Gastroesophageal sphincter (tissue), 4 donors: ENCODE results near the gene PIK3CD. TPM values are rescaled to one million over a fixed set of nuclear protein-coding genes. Genes with fewer than 3 reads are reported as not detected.
A peak's percentile ranks its signal among the peaks of the same experiment; 100 is the strongest.

Experiments used
- ATAC-seq: fragments of 150-250 bp; one replicate; pipeline ENCODE4 v1.9.1; 2016; ENCODE audit warnings: mild to moderate bottlenecking, moderate library complexity
- H3K27ac ChIP-seq, 4 donors: fragments of 200-600 bp; sonication (generic) in 3 of 4; 1 replicate in 3 of 4; 2 replicates in 1 of 4; pipeline ENCODE4 v1.5.1; 2016 to 2019
- H3K27me3 ChIP-seq: fragments of 200-600 bp; sonication (generic); one replicate; pipeline ENCODE4 v1.5.1; 2019
- H3K36me3 ChIP-seq, 2 donors: fragments of 200-600 bp; sonication (generic); one replicate each; pipeline ENCODE4 v1.5.1; 2019; ENCODE audit warnings: control low read depth in 1 of 2
- H3K4me1 ChIP-seq, 3 donors: fragments of 200-600 bp; sonication (generic); 1 replicate in 2 of 3; 2 replicates in 1 of 3; pipeline ENCODE4 v1.5.1; 2016 to 2019; ENCODE audit warnings: control low read depth in 2 of 3
- H3K4me3 ChIP-seq, 2 donors: fragments of 200-600 bp; sonication (generic); one replicate each; pipeline ENCODE4 v1.5.1; 2019; ENCODE audit warnings: mild to moderate bottlenecking in 1 of 2, moderate library complexity in 1 of 2
- H3K9me3 ChIP-seq, 3 donors: fragments of 200-600 bp; sonication (generic); one replicate each; pipeline ENCODE4 v1.5.1; 2017 to 2019; ENCODE audit warnings: control low read depth in 2 of 3
- CTCF ChIP-seq, 4 experiments: fragments of 200-600 bp in 2 of 4; fragments of 450-650 bp in 2 of 4; sonication (generic) in 1 of 4; IDR thresholded peaks; one replicate each; pipeline ENCODE4 v1.5.1; 2017 to 2019; ENCODE audit warnings: antibody characterized with exemption in 4 of 4, mild to moderate bottlenecking in 2 of 4, moderate library complexity in 2 of 4
- EP300 ChIP-seq: sonication (generic); formaldehyde crosslinking; IDR thresholded peaks from one replicate; pipeline ENCODE4 v1.6.1; 2017; ENCODE audit warnings: antibody characterized with exemption, mild to moderate bottlenecking
- POLR2A ChIP-seq, 2 donors: fragments of 450-650 bp; IDR thresholded peaks; one replicate each; pipeline ENCODE4 v1.6.1; 2017; ENCODE audit warnings: antibody characterized with exemption in 2 of 2, mild to moderate bottlenecking in 2 of 2, moderate library complexity in 1 of 2
- POLR2AphosphoS5 ChIP-seq: sonication (generic); formaldehyde crosslinking; IDR thresholded peaks from one replicate; pipeline ENCODE4 v1.6.1; 2017; ENCODE audit warnings: antibody characterized with exemption
- whole genome bisulfite sequencing, 2 donors: methylation state at CpG; one replicate each; pipeline ENCODE4 v1.1.5; 2018; ENCODE audit warnings: low coverage in 1 of 2; 5-methylcytosine and 5-hydroxymethylcytosine counted together
- total RNA-seq, 4 donors: library from RNA; depleted of rRNA; stranded (reverse); fragments of >200 nt; gene quantifications; one replicate each; pipeline ENCODE4 v1.1.0, GENCODE V29; 2016

PIK3CD gene
- total RNA-seq, 4 donors from 2014 or later, result 8.2 to 18.2 (median 15.4) TPM

- no peak for ATAC-seq
Observed at GRCh38 chr1:9722378-9722749, 70.8 kb downstream of the PIK3CD start.

GRCh38 chr1:9723068-9723805 is 71.7 kb downstream of the PIK3CD start:
- peaks cover 0 to 94% of the 10 kb centered on the region in 2 donors for H3K36me3 ChIP-seq

More at GRCh38 chr1:9722378-9722749, 70.8 kb downstream of the PIK3CD start:
- Histone ChIP-seq H3K9me3 (peaks cover 0 to 12% (median 0%) of the 10 kb centered on the region in 3 donors), H3K4me3 (no peak overlapping the region), H3K4me1 (peaks cover 0 to 18% (median 0%) of the 10 kb centered on the region in 3 donors), H3K36me3 (peaks cover 0 to 91% of the 10 kb centered on the region in 2 donors), H3K27me3 (no peaks in the 10 kb centered on the region), H3K27ac (no peak overlapping the region)
- no peak for TF ChIP-seq CTCF (IDR thresholded peaks at IDR 0.05)
- no peak for TF ChIP-seq POLR2A (IDR thresholded peaks at IDR 0.05)
- TF ChIP-seq POLR2AphosphoS5, result no peak
- TF ChIP-seq EP300, result no peak
- 83% methylated on average over 3 of the region's 10 CpGs; no CpG with 5 or more reads in 1 of the 2 donors for WGBS, 2 donors

GRCh38 chr1:9723926-9724325 is 72.4 kb downstream of the PIK3CD start:
- Histone ChIP-seq H3K27me3 (no peaks in the 10 kb centered on the region), H3K27ac (no peak overlapping the region), H3K36me3 (peaks cover 0 to 95% of the 10 kb centered on the region in 2 donors), H3K4me3 (no peak overlapping the region), H3K4me1 (peaks cover 0 to 6% (median 0%) of the 10 kb centered on the region in 3 donors), H3K9me3 (peaks cover 0 to 12% (median 0%) of the 10 kb centered on the region in 3 donors)
- TF ChIP-seq EP300, result no peak
- no peak for TF ChIP-seq POLR2AphosphoS5
- TF ChIP-seq POLR2A (IDR thresholded peaks at IDR 0.05), result no peak
- no peak for TF ChIP-seq CTCF (IDR thresholded peaks at IDR 0.05)
- WGBS, 2 donors, result 87 to 92% methylated on average over 3 to 6 of the region's 6 CpGs
- ATAC-seq, result no peak

More at GRCh38 chr1:9723068-9723805, 71.7 kb downstream of the PIK3CD start:
- no peak for TF ChIP-seq CTCF (IDR thresholded peaks at IDR 0.05)
- no peak for TF ChIP-seq EP300
- Histone ChIP-seq H3K27me3 (no peaks in the 10 kb centered on the region), H3K4me1 (peaks cover 0 to 12% (median 0%) of the 10 kb centered on the region in 3 donors), H3K9me3 (peaks cover 0 to 12% (median 0%) of the 10 kb centered on the region in 3 donors), H3K4me3 (no peak overlapping the region), H3K27ac (no peak overlapping the region)
- 97% methylated on average over 7 of the region's 14 CpGs; no CpG with 5 or more reads in 1 of the 2 donors for WGBS, 2 donors
- no peak for ATAC-seq

GRCh38 chr1:9724706-9725476 is 73.4 kb downstream of the PIK3CD start:
- Histone ChIP-seq H3K27me3 (no peaks in the 10 kb centered on the region), H3K9me3 (peaks cover 0 to 12% (median 0%) of the 10 kb centered on the region in 3 donors), H3K27ac (no peak overlapping the region), H3K4me3 (no peak overlapping the region), H3K36me3 (peaks cover 0 to 97% of the 10 kb centered on the region in 2 donors), H3K4me1 (no peaks in the 10 kb centered on the region)
- WGBS, 2 donors, result 73% methylated on average over 4 of the region's 24 CpGs; no CpG with 5 or more reads in 1 of the 2 donors
- peak; percentile 54 for ATAC-seq
- TF ChIP-seq POLR2AphosphoS5, result no peak
- TF ChIP-seq CTCF (IDR thresholded peaks at IDR 0.05), result peak in 3 of 4 experiments; percentile 60 to 83 (median 65)
- TF ChIP-seq POLR2A (IDR thresholded peaks at IDR 0.05), result no peak
- TF ChIP-seq EP300, result no peak
